ENCODE measurements around the gene CAPN5. TPM values are rescaled to one million over a fixed set of nuclear protein-coding genes. Genes with fewer than 3 reads are reported as not detected.

Gene CAPN5
- total RNA-seq, 2 donors from 2014 or later, result 2.6 to 4.0 TPM

DNA sequence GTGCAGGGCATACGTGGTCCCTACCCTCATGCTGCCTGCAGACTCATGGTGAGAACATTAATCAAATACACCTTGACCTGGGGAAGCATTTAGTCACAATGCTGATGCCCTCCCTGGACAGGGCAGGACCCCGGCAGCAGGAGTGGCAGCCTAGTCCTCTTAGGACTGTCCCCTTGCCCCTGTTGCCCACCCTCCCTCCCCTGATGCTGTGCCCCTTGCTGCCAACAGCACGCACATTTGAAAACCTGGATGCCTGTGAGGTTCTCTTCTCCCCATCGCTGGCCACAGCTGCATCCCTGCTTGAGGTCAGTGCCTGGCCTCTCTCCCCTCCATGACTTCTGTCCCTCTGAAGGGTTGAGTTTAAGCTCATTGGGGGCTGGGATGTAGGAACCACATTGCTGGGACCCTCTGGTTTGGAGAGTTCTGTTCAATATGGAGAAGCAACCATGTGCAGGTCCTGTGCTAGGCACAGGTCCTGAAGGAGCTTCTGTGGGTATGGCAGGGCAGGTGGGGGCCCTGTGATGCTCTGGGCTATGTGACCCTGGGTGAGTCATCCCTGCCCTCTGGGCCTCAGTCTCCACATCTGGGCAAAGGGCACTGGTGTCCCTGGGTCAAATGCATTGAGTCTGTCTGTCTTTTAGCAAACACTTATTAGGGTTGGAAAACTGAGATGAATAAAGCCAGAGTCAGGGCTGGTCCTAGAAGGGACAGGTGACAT, 92.6 kb downstream of the CAPN5 start:
- no peak overlapping the region for H3K4me3 ChIP-seq
- no peak overlapping the region for H3K27ac ChIP-seq
- no peak for DNase-seq (ENCODE audit: low spot score)
- no peaks in the 10 kb centered on the region for H3K27me3 ChIP-seq
- no peaks in the 10 kb centered on the region for H3K9me3 ChIP-seq
- no peaks in the 10 kb centered on the region for H3K36me3 ChIP-seq
- H3K4me1 ChIP-seq, result peaks cover 0 to 8% of the 10 kb centered on the region in 2 donors
- TF ChIP-seq, protein P1, sequence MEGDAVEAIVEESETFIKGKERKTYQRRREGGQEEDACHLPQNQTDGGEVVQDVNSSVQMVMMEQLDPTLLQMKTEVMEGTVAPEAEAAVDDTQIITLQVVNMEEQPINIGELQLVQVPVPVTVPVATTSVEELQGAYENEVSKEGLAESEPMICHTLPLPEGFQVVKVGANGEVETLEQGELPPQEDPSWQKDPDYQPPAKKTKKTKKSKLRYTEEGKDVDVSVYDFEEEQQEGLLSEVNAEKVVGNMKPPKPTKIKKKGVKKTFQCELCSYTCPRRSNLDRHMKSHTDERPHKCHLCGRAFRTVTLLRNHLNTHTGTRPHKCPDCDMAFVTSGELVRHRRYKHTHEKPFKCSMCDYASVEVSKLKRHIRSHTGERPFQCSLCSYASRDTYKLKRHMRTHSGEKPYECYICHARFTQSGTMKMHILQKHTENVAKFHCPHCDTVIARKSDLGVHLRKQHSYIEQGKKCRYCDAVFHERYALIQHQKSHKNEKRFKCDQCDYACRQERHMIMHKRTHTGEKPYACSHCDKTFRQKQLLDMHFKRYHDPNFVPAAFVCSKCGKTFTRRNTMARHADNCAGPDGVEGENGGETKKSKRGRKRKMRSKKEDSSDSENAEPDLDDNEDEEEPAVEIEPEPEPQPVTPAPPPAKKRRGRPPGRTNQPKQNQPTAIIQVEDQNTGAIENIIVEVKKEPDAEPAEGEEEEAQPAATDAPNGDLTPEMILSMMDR (IDR thresholded peaks at IDR 0.05), result no peak

DNA sequence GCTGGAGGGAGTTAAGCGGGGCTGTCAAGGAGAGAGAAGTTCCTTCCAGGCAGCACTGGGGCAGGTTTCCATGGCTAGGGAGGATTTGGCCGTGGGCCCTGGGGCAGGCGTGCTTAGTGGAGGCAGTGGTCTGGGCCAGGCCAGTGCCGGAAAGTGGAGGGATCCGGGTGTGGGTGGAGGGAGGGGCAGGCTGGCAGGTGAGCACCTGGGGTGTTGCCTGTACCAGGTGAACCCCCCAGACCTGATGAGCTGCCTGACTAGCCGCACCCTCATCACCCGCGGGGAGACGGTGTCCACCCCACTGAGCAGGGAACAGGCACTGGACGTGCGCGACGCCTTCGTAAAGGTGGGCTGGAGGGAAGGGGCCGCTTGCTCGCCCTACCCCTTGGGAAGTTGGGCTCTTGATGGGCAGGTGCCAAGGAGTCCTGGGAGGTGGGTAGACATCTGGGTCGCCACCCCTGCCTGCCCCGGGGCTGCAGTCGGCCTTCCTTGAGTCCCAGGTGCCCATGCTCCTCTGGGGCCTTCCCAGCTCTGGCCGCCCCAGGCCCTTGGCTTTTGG, 93.2 kb downstream of the CAPN5 start:
- TF ChIP-seq, protein P1 (IDR thresholded peaks at IDR 0.05), result no peak
- H3K27me3 ChIP-seq, result no peaks in the 10 kb centered on the region
- H3K9me3 ChIP-seq, result no peaks in the 10 kb centered on the region
- no peaks in the 10 kb centered on the region for H3K36me3 ChIP-seq
- no peak overlapping the region for H3K27ac ChIP-seq
- peaks cover 0 to 2% of the 10 kb centered on the region in 2 donors for H3K4me1 ChIP-seq
- DNase-seq (ENCODE audit: low spot score), result no peak
- H3K4me3 ChIP-seq, result no peak overlapping the region

DNA sequence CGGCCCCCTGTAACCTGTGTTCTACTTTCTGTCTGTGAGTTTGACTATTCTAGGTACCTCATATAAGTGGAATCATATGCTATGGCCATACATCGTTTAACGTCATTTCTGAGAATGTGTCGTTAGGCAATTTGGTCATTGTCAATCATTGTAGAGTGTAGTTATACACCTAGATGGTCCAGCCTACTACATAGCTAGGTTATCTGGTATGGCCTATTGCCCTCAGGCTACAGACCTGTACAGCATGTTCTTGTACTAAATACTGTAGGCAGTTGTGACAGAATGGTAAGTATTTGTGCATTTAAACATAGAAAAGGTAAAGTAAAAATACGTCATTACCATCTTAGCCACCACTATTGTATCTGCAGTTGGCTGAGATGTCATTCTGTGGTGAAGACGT, 96.5 kb downstream of the CAPN5 start:
- Histone ChIP-seq H3K9me3 (no peaks in the 10 kb centered on the region), H3K4me3 (no peak overlapping the region), H3K27ac (no peak overlapping the region), H3K4me1 (no peaks in the 10 kb centered on the region), H3K36me3 (no peaks in the 10 kb centered on the region), H3K27me3 (no peaks in the 10 kb centered on the region)
- TF ChIP-seq, protein P1 (IDR thresholded peaks at IDR 0.05), result no peak
- DNase-seq (ENCODE audit: low spot score), result no peak

DNA sequence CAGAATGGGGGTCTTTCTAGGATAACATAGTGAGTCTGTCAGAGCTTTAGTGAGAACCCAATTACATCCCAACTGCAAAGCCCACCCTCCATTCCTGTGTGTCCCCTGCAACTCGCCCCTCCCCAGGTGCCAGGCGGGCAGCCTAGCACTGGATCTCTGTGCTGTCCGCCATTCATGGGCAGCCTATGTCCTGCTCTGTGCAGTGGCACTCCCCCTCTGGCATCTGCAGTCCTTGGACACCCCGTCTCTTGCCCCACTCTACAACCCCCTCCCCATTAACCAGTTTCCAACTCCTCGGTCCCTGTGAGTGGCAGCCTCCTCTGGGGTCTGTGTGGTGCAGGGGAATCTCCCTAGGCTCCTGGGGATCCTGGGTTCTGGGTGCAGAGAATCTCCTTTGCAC, 98.3 kb downstream of the CAPN5 start:
- TF ChIP-seq, protein P1 (IDR thresholded peaks at IDR 0.05), result no peak
- Histone ChIP-seq H3K36me3 (no peaks in the 10 kb centered on the region), H3K4me3 (no peak overlapping the region), H3K27me3 (no peaks in the 10 kb centered on the region), H3K9me3 (no peaks in the 10 kb centered on the region), H3K27ac (no peak overlapping the region), H3K4me1 (no peaks in the 10 kb centered on the region)
- DNase-seq (ENCODE audit: low spot score), result no peak

DNA sequence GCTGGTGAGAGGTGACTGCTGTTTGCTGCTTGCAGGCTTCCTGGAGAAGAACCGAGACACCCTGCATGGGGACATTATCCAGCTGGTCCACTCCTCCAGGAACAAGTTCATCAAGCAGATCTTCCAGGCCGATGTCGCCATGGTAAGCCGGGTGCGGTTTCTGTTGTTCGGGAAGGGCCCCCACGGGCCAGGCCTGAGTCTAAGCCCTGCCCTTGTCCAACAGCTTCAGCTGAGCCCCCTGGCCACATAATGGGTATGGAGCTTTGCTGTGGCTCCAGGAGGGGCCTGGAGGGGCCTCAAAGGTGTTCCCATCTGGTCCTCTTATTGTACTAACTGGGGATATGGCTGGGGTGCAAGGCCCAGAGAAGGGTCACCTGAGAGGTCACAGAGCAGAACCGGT, 99.2 kb downstream of the CAPN5 start:
- Histone ChIP-seq H3K4me1 (no peaks in the 10 kb centered on the region), H3K27ac (no peak overlapping the region), H3K9me3 (no peaks in the 10 kb centered on the region), H3K36me3 (no peaks in the 10 kb centered on the region), H3K27me3 (no peaks in the 10 kb centered on the region), H3K4me3 (no peak overlapping the region)
- TF ChIP-seq, protein P1 (IDR thresholded peaks at IDR 0.05), result no peak
- DNase-seq (ENCODE audit: low spot score), result no peak

Data from right atrium auricular region (tissue), 2 donors.